ENCODE results near the gene ABCF2.

Gene ABCF2

GRCh38 chr7:151207315-151207714 lies 19.7 kb downstream of the ABCF2 start:
- FAIRE-seq (no peak), DNase-seq (ENCODE audit: insufficient read length, low spot score) (no peak)
- TF ChIP-seq, protein P1, sequence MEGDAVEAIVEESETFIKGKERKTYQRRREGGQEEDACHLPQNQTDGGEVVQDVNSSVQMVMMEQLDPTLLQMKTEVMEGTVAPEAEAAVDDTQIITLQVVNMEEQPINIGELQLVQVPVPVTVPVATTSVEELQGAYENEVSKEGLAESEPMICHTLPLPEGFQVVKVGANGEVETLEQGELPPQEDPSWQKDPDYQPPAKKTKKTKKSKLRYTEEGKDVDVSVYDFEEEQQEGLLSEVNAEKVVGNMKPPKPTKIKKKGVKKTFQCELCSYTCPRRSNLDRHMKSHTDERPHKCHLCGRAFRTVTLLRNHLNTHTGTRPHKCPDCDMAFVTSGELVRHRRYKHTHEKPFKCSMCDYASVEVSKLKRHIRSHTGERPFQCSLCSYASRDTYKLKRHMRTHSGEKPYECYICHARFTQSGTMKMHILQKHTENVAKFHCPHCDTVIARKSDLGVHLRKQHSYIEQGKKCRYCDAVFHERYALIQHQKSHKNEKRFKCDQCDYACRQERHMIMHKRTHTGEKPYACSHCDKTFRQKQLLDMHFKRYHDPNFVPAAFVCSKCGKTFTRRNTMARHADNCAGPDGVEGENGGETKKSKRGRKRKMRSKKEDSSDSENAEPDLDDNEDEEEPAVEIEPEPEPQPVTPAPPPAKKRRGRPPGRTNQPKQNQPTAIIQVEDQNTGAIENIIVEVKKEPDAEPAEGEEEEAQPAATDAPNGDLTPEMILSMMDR (IDR thresholded peaks at IDR 0.05; ENCODE audit: insufficient read depth, missing control alignments): no peak

DNA sequence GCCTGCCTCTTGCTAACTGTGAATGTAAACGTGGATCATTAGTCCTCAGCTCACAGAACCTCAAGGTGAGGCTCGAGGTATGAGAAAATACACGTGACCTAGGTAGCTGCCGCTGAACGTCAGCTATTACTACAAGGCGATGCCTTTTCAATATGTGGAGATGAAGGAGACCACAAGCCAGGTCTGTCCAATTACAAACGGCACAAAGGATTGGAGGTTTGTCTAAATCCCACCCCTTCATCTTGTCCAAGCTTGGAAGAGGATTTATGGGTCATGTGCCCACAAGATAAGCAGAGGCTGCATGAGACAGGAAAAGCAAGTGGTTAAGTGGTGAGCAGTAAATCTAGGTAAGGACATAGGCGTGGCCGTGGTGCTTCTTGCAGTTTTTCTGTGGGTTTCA lies 20.1 kb downstream of the ABCF2 start:
- TF ChIP-seq, protein P1 (IDR thresholded peaks at IDR 0.05; ENCODE audit: insufficient read depth, missing control alignments): no peak
- FAIRE-seq (no peak), DNase-seq (ENCODE audit: insufficient read length, low spot score) (no peak)

GRCh38 chr7:151205730-151206129 lies 21.3 kb downstream of the ABCF2 start:
- no peak for FAIRE-seq
- DNase-seq (ENCODE audit: insufficient read length, low spot score): no peak
- TF ChIP-seq, protein P1 (IDR thresholded peaks at IDR 0.05; ENCODE audit: insufficient read depth, missing control alignments): no peak

DNA sequence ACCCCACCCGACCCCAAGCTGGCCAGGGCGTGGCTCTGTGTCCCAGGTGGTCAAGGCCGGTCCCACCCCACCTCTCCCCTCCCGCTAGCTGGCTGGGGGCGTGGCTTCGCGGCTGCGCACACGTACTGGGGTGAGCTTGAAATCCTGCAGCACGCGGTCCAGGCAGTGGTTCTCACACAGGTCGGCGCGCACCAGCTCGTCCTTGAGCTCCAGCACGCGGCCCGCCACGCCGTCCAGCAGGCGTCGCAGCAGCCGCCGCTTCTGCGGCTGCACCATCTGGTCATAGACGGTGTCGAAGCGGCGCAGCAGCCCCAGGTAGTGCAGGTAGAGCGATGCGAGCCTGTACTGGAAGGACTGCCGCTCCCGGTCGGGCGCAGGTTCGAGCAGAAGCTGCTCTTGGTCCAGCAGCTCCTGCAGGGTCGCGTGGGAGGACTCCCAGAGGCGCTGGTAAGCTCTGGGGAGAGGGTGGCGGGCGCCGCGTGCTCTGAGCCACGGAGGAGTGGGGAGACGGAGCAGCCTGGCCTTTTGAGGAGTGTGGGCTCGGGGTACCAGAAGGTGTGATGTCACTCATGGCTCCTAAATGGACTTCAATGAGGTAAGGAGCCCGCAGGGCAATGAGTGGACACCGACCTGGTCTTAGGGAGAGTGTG lies 22.5 kb downstream of the ABCF2 start:
- FAIRE-seq (no peak), DNase-seq (ENCODE audit: insufficient read length, low spot score) (no peak)
- TF ChIP-seq, protein P1 (IDR thresholded peaks at IDR 0.05; ENCODE audit: insufficient read depth, missing control alignments): no peak

DNA sequence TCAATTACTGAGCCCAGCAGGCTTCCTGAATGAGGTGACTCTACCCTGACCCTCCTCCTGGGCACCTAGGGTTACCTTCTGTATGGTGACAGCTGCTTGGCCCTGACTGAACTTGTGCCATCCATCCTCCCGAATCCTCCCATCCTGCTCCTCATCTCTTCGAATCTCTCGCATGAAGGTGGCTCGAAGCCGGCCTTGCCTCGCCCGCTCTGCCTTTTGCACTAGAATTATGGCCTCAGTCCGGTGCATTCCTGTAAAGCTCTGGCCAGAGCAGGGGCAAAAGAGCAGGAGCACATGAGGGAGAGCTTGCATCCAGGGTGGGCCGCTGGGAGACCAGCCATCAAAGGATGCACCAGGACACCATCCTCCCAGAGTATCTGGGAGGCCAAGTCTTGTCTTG lies 24.2 kb downstream of the ABCF2 start:
- DNase-seq (ENCODE audit: insufficient read length, low spot score) (no peak), FAIRE-seq (no peak)
- TF ChIP-seq, protein P1 (IDR thresholded peaks at IDR 0.05; ENCODE audit: insufficient read depth, missing control alignments): no peak

DNA sequence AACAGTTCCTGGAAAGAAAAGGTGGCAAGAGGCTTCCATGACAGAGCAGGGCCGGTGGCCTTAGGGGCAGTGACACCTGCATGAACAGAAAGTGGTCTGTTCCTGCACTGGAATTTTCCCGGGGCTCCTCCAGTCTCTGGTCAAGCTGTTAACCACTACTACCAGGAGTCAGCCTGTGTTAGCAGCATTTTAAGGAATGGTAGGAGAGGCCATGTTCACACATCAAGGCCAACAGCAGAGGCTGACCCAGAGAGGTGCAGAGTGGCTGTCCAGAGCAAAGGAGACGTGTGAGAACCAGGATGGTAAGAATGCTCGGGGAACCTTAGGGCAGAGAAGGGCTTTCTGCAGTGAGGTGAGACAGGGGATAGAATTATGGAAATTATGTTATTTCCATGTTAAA lies 25.3 kb downstream of the ABCF2 start:
- TF ChIP-seq, protein P1 (IDR thresholded peaks at IDR 0.05; ENCODE audit: insufficient read depth, missing control alignments): no peak
- DNase-seq (ENCODE audit: insufficient read length, low spot score) (no peak), FAIRE-seq (no peak)

GRCh38 chr7:151201344-151201743 lies 25.7 kb downstream of the ABCF2 start:
- TF ChIP-seq, protein P1 (IDR thresholded peaks at IDR 0.05; ENCODE audit: insufficient read depth, missing control alignments): no peak
- DNase-seq (ENCODE audit: insufficient read length, low spot score): no peak
- no peak for FAIRE-seq
